ENCODE data around the gene TRIOBP. TPM values are rescaled to one million over a fixed set of nuclear protein-coding genes. Genes with fewer than 3 reads are reported as not detected.
"Not testable (repeated sequence)": the region's sequence is repeated elsewhere in the genome, so short reads cannot be mapped to it uniquely, and the experiment has no call there.

TRIOBP gene
- total RNA-seq, 1 donor from 2014 or later, result 53.2 TPM

DNA sequence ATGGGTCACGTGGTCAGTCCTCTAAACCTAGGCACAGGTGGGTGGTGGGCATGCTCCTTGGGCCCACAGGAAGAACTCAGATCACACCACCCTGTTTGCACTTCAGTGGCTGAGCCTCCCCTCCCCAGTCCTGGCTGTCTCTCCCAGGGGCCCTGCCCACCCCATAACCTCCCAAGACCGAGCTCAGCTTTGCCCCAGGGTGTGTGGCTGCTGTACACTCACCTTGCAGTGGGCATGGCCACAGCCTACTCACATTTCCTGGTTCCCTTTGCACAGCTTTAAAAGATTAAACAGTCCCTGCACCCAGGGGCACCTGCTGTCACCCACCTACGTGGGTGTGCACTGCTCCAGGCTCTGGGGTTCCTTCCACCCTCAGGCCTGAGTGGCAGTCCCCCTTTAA, 13.8 kb downstream of the TRIOBP start:
- Mint-ChIP-seq H3K27me3 (ENCODE audit: low read depth) (no peaks in the 10 kb centered on the region), H3K27ac (ENCODE audit: unreplicated experiment) (no peak overlapping the region), H3K4me1 (no peaks in the 10 kb centered on the region), H3K9me3 (no peaks in the 10 kb centered on the region), H3K36me3 (ENCODE audit: low read depth) (peaks cover 2% of the 10 kb centered on the region), H3K4me3 (no peak overlapping the region)
- TF ChIP-seq CTCF (conservative IDR thresholded peaks at IDR 0.05), result no peak
- no peak for DNase-seq (ENCODE audit: low read depth, low spot score)

DNA sequence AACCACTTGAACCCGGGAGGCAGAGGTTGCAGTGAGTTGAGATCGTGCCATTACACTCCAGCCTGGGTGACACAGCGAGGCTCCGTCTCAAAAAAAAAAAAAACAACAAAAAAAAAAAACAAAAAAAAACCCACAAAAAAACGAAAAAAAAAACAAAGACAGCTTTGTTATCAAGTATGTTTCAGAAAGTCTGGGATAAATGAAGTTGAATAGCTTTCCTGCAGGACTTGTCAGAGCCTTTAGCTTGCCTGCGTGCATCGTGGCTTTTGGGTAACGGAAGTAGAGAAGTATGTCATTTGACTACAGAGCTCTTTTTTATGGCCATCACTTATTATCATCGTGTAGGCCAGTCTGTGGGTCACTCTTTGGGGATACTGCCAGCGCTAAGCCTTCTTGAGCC, 14.6 kb downstream of the TRIOBP start:
- Mint-ChIP-seq H3K27ac (ENCODE audit: unreplicated experiment) (no peak overlapping the region), H3K27me3 (ENCODE audit: low read depth) (no peaks in the 10 kb centered on the region), H3K4me1 (no peaks in the 10 kb centered on the region), H3K36me3 (ENCODE audit: low read depth) (peaks cover under 1% of the 10 kb centered on the region), H3K9me3 (no peaks in the 10 kb centered on the region), H3K4me3 (no peak overlapping the region)
- TF ChIP-seq CTCF (conservative IDR thresholded peaks at IDR 0.05), result no peak
- no peak for DNase-seq (ENCODE audit: low read depth, low spot score)

DNA sequence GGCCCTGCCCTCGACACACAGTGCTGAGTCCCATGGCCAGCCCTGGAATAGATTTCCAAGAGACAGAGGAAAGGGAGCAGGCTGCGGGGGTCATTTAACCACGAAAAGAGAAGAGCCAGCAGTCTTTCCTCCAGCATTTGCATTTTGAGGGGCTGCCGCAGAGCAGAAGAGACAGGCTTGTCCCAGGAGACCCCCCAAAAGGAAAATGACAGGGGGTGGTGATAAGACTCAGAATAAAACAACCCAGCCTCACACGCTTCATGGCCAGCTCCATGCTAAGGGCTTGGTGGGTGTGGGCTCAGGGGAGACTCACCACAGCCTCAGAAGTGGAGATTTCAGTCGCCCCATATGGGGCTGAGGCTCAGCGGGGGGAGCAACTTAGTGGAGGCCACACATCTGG, 16.9 kb downstream of the TRIOBP start:
- H3K4me3 Mint-ChIP-seq, result no peak overlapping the region
- DNase-seq (ENCODE audit: low read depth, low spot score), result no peak
- peaks cover 9% of the 10 kb centered on the region for H3K36me3 Mint-ChIP-seq (ENCODE audit: low read depth)
- H3K4me1 Mint-ChIP-seq, result no peaks in the 10 kb centered on the region
- TF ChIP-seq CTCF (conservative IDR thresholded peaks at IDR 0.05), result no peak
- H3K9me3 Mint-ChIP-seq, result no peaks in the 10 kb centered on the region
- H3K27ac Mint-ChIP-seq (ENCODE audit: unreplicated experiment), result no peak overlapping the region
- no peaks in the 10 kb centered on the region for H3K27me3 Mint-ChIP-seq (ENCODE audit: low read depth)

GRCh38 chr22:37714634-37715033, 17.8 kb downstream of the TRIOBP start:
- H3K27ac Mint-ChIP-seq (ENCODE audit: unreplicated experiment), result no peak overlapping the region
- no peaks in the 10 kb centered on the region for H3K9me3 Mint-ChIP-seq
- TF ChIP-seq CTCF (conservative IDR thresholded peaks at IDR 0.05), result no peak
- no peaks in the 10 kb centered on the region for H3K27me3 Mint-ChIP-seq (ENCODE audit: low read depth)
- H3K36me3 Mint-ChIP-seq (ENCODE audit: low read depth), result peaks cover 9% of the 10 kb centered on the region
- no peak overlapping the region for H3K4me3 Mint-ChIP-seq
- no peaks in the 10 kb centered on the region for H3K4me1 Mint-ChIP-seq
- no peak for DNase-seq (ENCODE audit: low read depth, low spot score)

DNA sequence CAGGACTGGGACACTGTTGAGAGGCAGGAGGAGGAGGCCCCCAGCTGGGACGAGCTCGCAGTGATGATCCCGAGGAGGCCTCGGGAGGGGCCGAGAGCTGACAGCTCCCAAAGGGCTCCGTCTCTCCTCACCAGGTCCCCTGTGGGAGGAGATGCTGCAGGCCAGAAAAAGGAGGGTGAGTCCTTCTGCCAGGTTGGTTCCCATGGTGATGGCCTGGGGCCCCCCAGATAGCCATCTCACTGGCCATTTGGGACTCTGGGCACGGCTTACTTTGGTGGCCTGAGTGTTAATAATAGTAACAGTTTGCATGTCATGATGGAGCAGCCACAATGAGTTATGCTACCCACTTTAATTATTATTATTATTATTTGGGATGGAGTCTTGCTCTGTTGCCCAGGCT, 18.9 kb downstream of the TRIOBP start:
- H3K9me3 Mint-ChIP-seq, result no peaks in the 10 kb centered on the region
- no peaks in the 10 kb centered on the region for H3K4me1 Mint-ChIP-seq
- no peak for TF ChIP-seq CTCF (conservative IDR thresholded peaks at IDR 0.05)
- peaks cover 9% of the 10 kb centered on the region for H3K36me3 Mint-ChIP-seq (ENCODE audit: low read depth)
- no peak overlapping the region for H3K27ac Mint-ChIP-seq (ENCODE audit: unreplicated experiment)
- H3K27me3 Mint-ChIP-seq (ENCODE audit: low read depth), result no peaks in the 10 kb centered on the region
- H3K4me3 Mint-ChIP-seq, result no peak overlapping the region
- no peak for DNase-seq (ENCODE audit: low read depth, low spot score)

DNA sequence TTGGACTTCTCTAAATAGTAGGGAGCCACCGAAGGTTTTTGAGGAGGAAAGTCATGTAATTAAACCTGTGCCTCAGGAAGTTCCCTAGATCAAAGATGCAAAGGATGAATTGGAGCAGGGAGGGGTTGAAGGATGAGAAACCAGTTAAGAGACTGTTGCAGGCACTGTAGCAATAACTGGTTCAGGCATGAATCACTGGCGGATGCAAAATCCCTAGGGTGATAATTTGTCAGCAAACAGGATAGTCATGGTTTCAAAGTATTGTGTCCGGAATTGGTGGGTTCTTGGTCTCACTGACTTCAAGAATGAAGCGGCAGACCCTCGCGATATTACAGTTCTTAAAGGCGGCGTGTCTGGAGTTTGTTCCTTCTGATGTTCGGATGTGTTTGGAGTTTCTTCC, 19.9 kb downstream of the TRIOBP start:
- no peak overlapping the region for H3K4me3 Mint-ChIP-seq

GRCh38 chr22:37717235-37717634, 20.4 kb downstream of the TRIOBP start:
- H3K9me3 Mint-ChIP-seq; H3K27me3 Mint-ChIP-seq (ENCODE audit: low read depth); DNase-seq (ENCODE audit: low read depth, low spot score); H3K4me1 Mint-ChIP-seq; H3K4me3 Mint-ChIP-seq; H3K36me3 Mint-ChIP-seq (ENCODE audit: low read depth): not testable (repeated sequence)
- H3K27ac Mint-ChIP-seq (ENCODE audit: unreplicated experiment), result peak overlapping the region; percentile 92

More for the DNA sequence above, 19.9 kb downstream of the TRIOBP start:
- no peak for DNase-seq (ENCODE audit: low read depth, low spot score)
- H3K27ac Mint-ChIP-seq (ENCODE audit: unreplicated experiment), result peak overlapping the region; percentile 92
- no peaks in the 10 kb centered on the region for H3K27me3 Mint-ChIP-seq (ENCODE audit: low read depth)
- H3K4me1 Mint-ChIP-seq, result no peaks in the 10 kb centered on the region
- no peaks in the 10 kb centered on the region for H3K9me3 Mint-ChIP-seq
- peaks cover 9% of the 10 kb centered on the region for H3K36me3 Mint-ChIP-seq (ENCODE audit: low read depth)
- no peak for TF ChIP-seq CTCF (conservative IDR thresholded peaks at IDR 0.05)

- H3K4me3 Mint-ChIP-seq; H3K9me3 Mint-ChIP-seq; H3K36me3 Mint-ChIP-seq (ENCODE audit: low read depth); H3K27me3 Mint-ChIP-seq (ENCODE audit: low read depth); H3K27ac Mint-ChIP-seq (ENCODE audit: unreplicated experiment); DNase-seq (ENCODE audit: low read depth, low spot score); H3K4me1 Mint-ChIP-seq: not testable (repeated sequence)
Measured at GRCh38 chr22:37717746-37718305, 21.0 kb downstream of the TRIOBP start.
